Thyroid gland (tissue), 4 donors: ENCODE data around the gene EYS. TPM values are rescaled to one million over a fixed set of nuclear protein-coding genes. Genes with fewer than 3 reads are reported as not detected.

Experiments used
- DNase-seq, 2 donors: peaks; one replicate each; pipeline ENCODE4 v3.0.0-alpha.2; 2019
- H3K27ac ChIP-seq, 3 donors: fragments of 200-600 bp; sonication (generic); 1 replicate in 2 of 3; 2 replicates in 1 of 3; pipeline ENCODE4 v1.5.1; 2016 to 2019; ENCODE audit warnings: mild to moderate bottlenecking in 1 of 3, moderate library complexity in 1 of 3
- H3K27me3 ChIP-seq: fragments of 200-600 bp; sonication (generic); one replicate; pipeline ENCODE4 v1.5.1; 2019
- H3K36me3 ChIP-seq, 2 donors: fragments of 200-600 bp; sonication (generic); one replicate each; pipeline ENCODE4 v1.5.1; 2016 to 2019
- H3K4me1 ChIP-seq, 2 donors: fragments of 200-600 bp; sonication (generic); one replicate each; pipeline ENCODE4 v1.5.1; 2017 to 2019
- H3K4me3 ChIP-seq, 3 donors: fragments of 200-600 bp; sonication (generic); replicated peaks in 1 of 3; 1 replicate in 2 of 3; 2 replicates in 1 of 3; pipeline ENCODE4 v1.5.1; 2016; ENCODE audit warnings: mild to moderate bottlenecking in 1 of 3
- H3K9me3 ChIP-seq: fragments of 200-600 bp; sonication (generic); one replicate; pipeline ENCODE4 v1.5.1; 2017
- POLR2A ChIP-seq, 2 donors: fragments of 450-650 bp; IDR thresholded peaks; one replicate each; pipeline ENCODE4 v1.6.1; 2017; ENCODE audit warnings: antibody characterized with exemption in 2 of 2, mild to moderate bottlenecking in 2 of 2, moderate library complexity in 1 of 2
- WGBS, 2 donors: methylation state at CpG; one replicate each; pipeline ENCODE4 v1.1.5; 2017; 5-methylcytosine and 5-hydroxymethylcytosine counted together
- intact Hi-C: fragments of 100-400 bp; cut with DNase I; formaldehyde crosslinking; loops from one replicate; pipeline ENCODE4 v1.15.1; 2023
- total RNA-seq, 4 donors: library from RNA; depleted of rRNA; stranded (reverse); fragments of >200 nt; gene quantifications; one replicate each; pipeline ENCODE4 v1.2.3, GENCODE V29; 2016
- TF ChIP-seq, protein P1 (sequence below), 6 experiments: fragments of 200-600 bp in 3 of 6; fragments of 450-650 bp in 3 of 6; sonication (generic) in 3 of 6; IDR thresholded peaks; one replicate each; pipeline ENCODE4 v1.5.1; 2016 to 2019; ENCODE audit warnings: antibody characterized with exemption in 6 of 6, mild to moderate bottlenecking in 2 of 6, inconsistent platforms in 1 of 6, moderate library complexity in 1 of 6

Gene EYS
- total RNA-seq, 4 donors from 2014 or later: not detected

DNA sequence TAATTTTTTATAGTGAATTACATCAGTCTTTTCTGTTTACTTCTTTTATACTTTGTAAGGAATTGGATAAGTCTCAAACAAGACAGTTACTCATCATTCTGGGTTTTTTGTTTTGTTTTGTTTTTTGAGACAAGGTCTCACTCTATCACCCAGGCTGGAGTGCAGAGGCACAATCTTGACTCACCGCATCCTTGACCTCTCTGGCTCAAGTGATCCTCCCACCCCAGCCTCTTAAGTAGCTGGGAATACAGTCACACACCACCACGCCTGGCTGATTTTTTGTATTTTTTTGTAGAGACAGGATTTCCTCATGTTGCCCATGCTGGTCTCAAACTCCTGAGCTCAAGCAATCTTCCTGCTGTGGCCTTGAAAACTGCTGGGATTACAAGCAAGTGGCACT is 524.3 kb downstream of the EYS start:
- H3K27me3 ChIP-seq: no peaks in the 10 kb centered on the region
- no peak for DNase-seq
- no peaks in the 10 kb centered on the region for H3K4me1 ChIP-seq
- intact Hi-C loops: no loop called here
- no peaks in the 10 kb centered on the region for H3K9me3 ChIP-seq
- no peak for TF ChIP-seq POLR2A (IDR thresholded peaks at IDR 0.05)
- TF ChIP-seq, protein P1, sequence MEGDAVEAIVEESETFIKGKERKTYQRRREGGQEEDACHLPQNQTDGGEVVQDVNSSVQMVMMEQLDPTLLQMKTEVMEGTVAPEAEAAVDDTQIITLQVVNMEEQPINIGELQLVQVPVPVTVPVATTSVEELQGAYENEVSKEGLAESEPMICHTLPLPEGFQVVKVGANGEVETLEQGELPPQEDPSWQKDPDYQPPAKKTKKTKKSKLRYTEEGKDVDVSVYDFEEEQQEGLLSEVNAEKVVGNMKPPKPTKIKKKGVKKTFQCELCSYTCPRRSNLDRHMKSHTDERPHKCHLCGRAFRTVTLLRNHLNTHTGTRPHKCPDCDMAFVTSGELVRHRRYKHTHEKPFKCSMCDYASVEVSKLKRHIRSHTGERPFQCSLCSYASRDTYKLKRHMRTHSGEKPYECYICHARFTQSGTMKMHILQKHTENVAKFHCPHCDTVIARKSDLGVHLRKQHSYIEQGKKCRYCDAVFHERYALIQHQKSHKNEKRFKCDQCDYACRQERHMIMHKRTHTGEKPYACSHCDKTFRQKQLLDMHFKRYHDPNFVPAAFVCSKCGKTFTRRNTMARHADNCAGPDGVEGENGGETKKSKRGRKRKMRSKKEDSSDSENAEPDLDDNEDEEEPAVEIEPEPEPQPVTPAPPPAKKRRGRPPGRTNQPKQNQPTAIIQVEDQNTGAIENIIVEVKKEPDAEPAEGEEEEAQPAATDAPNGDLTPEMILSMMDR (IDR thresholded peaks at IDR 0.05): no peak
- H3K36me3 ChIP-seq: no peaks in the 10 kb centered on the region
- H3K4me3 ChIP-seq: no peak overlapping the region
- no peak overlapping the region for H3K27ac ChIP-seq
- 18 to 40% methylated on average over 2 of the region's 2 CpGs for WGBS, 2 donors

DNA sequence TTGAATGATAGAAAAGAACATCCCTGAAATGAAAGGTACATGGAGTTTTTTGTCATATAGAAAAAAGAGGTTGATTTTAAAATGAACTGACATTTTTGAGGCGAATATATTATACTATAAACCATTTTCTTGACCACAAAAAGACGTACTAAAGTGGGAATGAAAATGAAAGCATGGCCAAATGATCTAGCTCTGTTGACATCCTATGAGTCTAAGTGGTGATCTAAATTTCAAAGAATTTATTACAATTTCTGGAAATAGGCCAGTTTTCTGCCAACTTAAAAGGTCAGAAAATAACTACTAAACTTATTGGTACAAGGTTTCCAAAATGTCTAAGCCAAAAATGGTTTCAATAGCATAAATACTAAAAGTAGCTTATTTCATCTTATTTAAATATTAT is 536.8 kb downstream of the EYS start:
- no peak overlapping the region for H3K4me3 ChIP-seq
- no peaks in the 10 kb centered on the region for H3K27me3 ChIP-seq
- no peaks in the 10 kb centered on the region for H3K36me3 ChIP-seq
- no peaks in the 10 kb centered on the region for H3K4me1 ChIP-seq
- intact Hi-C loops: no loop called here
- H3K9me3 ChIP-seq: no peaks in the 10 kb centered on the region
- H3K27ac ChIP-seq: no peak overlapping the region
- 78% methylated on average over 2 of the region's 2 CpGs for WGBS, 2 donors
- TF ChIP-seq, protein P1 (IDR thresholded peaks at IDR 0.05): no peak
- TF ChIP-seq POLR2A (IDR thresholded peaks at IDR 0.05): no peak
- DNase-seq: no peak

DNA sequence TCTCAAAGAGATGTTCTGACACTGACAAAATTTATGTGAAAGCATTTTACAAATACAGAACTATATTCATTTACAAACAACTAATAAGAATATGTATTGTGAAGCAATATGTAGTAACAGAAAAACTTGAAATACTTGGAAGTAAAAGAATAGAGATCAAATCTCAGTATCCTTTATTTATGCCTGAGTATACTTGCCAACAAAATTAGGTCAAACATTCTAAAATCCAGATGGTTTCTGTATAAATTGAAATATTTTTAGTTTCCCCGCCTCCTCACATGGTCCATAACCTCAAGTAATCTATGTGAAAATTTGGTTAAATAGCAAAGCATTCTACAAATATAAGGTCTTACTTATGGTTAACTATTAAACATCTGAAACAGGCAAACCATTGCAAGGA is 545.4 kb downstream of the EYS start:
- TF ChIP-seq POLR2A (IDR thresholded peaks at IDR 0.05): no peak
- TF ChIP-seq, protein P1 (IDR thresholded peaks at IDR 0.05): no peak
- no peaks in the 10 kb centered on the region for H3K9me3 ChIP-seq
- intact Hi-C loops: no loop called here
- no peaks in the 10 kb centered on the region for H3K27me3 ChIP-seq
- H3K4me1 ChIP-seq: no peaks in the 10 kb centered on the region
- 2 to 32% methylated on average over 1 of the region's 1 CpG for WGBS, 2 donors
- no peak overlapping the region for H3K4me3 ChIP-seq
- H3K36me3 ChIP-seq: no peaks in the 10 kb centered on the region
- no peak for DNase-seq
- no peak overlapping the region for H3K27ac ChIP-seq

DNA sequence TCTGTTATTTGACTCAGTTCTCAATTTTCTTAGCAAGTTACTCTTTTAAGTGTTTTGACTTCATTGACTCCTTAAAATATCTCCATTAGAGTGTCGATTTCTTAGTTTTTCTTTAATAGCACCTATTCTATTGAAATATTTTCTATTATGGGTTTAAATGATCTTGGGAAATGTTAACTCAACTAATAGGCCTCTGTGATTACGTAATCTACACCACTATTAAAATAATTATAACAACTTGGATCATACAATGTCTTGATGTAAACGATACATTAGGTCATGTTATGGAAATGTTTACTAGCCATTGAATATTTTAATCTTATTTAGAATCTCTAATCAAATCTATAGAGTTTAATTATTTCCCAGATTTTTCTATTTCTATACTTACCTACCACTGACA is 550.0 kb downstream of the EYS start:
- Histone ChIP-seq H3K4me3 (no peak overlapping the region), H3K36me3 (no peaks in the 10 kb centered on the region), H3K27me3 (no peaks in the 10 kb centered on the region), H3K27ac (no peak overlapping the region), H3K9me3 (no peaks in the 10 kb centered on the region), H3K4me1 (no peaks in the 10 kb centered on the region)
- TF ChIP-seq POLR2A (IDR thresholded peaks at IDR 0.05): no peak
- WGBS, 2 donors: 31 to 39% methylated on average over 3 of the region's 3 CpGs
- intact Hi-C loops: no loop called here
- DNase-seq: no peak

GRCh38 chr6:65155083-65155482 is 551.9 kb downstream of the EYS start:
- no peaks in the 10 kb centered on the region for H3K9me3 ChIP-seq
- no peak overlapping the region for H3K27ac ChIP-seq
- no peaks in the 10 kb centered on the region for H3K4me1 ChIP-seq
- no peak overlapping the region for H3K4me3 ChIP-seq
- no peak for DNase-seq
- no peaks in the 10 kb centered on the region for H3K36me3 ChIP-seq
- 79 to 88% methylated on average over 1 of the region's 1 CpG for WGBS, 2 donors
- intact Hi-C loops: no loop called here
- no peak for TF ChIP-seq POLR2A (IDR thresholded peaks at IDR 0.05)
- TF ChIP-seq, protein P1 (IDR thresholded peaks at IDR 0.05): no peak
- H3K27me3 ChIP-seq: no peaks in the 10 kb centered on the region

GRCh38 chr6:65149841-65150240 is 557.2 kb downstream of the EYS start:
- Histone ChIP-seq H3K36me3 (no peaks in the 10 kb centered on the region), H3K27ac (no peak overlapping the region), H3K4me3 (no peak overlapping the region), H3K9me3 (no peaks in the 10 kb centered on the region), H3K27me3 (no peaks in the 10 kb centered on the region), H3K4me1 (no peaks in the 10 kb centered on the region)
- 77 to 86% methylated on average over 1 of the region's 1 CpG for WGBS, 2 donors
- intact Hi-C loops: no loop called here
- TF ChIP-seq, protein P1 (IDR thresholded peaks at IDR 0.05): no peak
- TF ChIP-seq POLR2A (IDR thresholded peaks at IDR 0.05): no peak
- DNase-seq: no peak
